ENCODE results near the gene WLS.
A peak's percentile ranks its signal among the peaks of the same experiment; 100 is the strongest.

Gene WLS

DNA sequence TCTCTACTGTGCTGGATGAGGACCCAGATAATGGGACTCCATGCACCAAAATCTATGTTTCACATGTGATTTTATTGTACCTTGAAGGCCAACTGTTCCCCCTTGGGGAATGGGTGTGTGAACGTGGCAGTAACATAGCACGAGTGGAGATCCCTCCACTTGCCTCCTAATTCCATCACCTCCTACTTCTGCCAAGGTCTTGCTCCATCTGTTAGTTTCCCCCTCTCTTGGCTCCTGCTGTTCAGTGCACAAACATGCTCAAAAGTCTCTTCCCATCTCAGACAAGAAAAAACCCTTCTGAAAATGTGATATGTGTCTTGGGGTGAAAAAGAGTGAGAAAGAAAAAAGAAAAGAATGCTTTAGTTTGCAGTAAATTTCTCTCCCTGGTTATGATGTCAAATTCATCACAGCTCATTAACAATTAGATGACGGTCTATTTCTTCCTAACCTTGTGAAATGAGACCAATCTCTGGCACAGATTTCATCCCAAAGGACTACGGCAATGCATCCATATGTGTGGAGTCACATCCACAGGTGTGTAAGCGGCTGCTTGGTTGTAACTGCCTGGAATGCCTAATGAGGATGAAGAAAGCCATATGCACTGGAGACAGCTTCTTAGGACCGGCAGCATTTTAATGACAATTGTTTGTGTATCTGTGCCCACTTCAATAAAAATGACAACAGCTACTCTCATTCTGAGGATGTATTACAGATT is 102.6 kb downstream of the WLS start:
- DNase-seq = no peak

GRCh38 chr1:68128820-68129219 is 103.5 kb downstream of the WLS start:
- DNase-seq = no peak

GRCh38 chr1:68128157-68128556 is 104.2 kb downstream of the WLS start:
- peak; percentile 60 for DNase-seq

DNA sequence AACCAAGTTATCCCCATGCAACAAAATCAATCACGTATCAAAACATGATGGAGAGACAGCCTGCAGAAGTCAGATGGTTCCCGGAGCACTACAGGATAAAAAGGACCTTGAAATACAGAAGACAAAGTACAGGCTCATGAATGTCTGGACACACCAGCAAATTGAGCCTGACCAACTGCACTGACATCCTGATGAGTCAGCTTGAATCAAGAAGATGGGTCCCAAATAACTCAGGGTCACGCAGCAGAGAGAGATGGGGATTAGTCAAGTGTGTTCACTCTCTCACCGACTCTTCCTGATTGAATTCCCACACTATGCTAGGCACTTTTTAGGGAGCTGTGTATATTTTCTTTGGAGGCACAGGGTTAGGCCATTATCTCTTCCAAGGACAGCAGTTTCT is 110.8 kb downstream of the WLS start:
- peak; percentile 60 for DNase-seq

DNA sequence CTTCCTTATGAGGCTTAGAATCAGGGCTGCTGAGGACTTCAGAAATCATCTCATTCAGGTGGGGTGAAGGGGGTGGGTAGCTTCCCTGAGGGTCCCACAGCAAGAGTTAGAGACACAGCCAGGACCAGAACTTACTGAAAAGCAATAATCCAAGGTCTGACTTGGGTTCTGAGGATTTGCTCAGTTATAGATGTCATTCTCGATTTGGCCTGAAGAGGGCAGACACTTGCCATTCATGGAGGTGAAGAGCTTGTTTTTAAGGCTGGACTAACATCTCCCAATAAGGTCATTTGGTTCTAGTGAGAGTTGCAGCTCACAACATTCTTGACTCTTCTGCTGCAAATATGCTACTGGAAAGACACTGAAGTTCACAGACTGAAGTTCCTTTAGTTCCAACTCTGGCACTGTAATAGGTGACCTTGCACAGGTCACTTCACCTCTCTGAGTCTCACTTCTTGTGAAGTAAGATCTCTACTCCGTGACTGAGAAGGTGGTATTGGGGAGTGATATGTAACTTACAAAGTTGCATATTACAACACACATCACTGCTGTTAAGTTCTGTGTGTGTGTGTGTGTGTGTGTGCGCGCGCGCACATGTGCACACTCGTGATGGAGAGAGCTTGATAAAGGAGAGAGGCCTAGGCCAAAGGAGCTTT is 112.1 kb downstream of the WLS start:
- DNase-seq = peak; percentile 80

- no peak for DNase-seq
Observed at GRCh38 chr1:68119445-68119844, 112.9 kb downstream of the WLS start.

DNA sequence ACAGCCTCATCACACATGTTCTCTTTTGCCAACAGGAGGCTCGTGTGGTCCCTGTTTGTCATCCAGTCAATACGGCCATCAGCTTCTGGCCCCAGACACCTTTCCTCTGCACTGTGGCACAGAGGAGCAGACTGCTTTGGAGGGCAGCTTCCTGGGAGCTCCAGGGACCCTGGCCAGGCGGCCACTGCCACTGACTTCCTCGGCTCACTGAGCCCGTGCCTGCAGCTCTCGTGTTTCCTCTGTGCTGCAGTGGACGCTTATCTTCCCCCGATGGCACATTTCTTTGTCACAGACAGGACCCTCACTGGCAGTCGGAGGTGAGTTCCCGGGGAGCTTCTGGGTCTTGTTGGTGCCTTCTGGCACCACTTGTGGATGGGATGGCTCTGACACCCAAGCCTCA is 114.9 kb downstream of the WLS start:
- no peak for DNase-seq

- DNase-seq = peak; percentile 52
Observed at GRCh38 chr1:68116643-68117235, 115.6 kb downstream of the WLS start.

DNA sequence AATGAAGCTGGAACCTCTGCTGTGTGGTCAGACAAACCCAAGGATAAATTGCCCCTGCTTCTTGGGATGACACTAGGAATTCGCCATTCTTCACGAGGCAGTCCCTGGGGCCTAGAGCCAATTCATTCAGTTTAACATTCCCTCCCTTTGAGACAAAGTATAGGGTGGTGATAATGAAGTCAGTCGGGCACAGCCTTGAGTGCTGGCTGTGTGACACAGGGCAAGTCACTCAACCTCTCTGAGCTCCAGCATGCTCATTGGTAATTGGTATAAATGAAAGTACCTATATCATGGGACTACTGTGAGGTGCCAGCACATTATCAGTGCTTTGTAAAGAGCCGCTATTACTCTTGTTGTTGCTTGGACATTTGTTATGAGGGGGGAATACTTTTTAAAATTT is 117.0 kb downstream of the WLS start:
- DNase-seq = no peak

DNA sequence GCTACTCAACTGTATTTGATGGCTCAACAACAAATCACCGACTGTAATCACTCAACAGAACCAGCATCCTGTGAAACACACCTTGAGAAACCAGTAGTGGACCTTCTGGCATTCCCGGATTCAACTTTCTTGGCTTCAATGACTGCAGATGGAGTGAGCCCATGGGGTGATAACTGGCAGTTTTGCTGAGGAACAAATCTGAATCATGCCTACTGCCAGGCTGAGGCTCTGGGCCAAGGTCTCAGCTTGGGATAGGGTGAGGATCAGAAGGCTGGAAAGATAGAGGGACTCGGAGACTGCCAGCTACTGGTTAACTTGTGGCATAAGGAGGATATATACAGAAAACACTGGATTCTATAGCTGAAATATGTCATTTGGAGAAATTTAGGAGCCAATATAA is 118.4 kb downstream of the WLS start:
- DNase-seq = no peak

GRCh38 chr1:68112835-68113243 is 119.5 kb downstream of the WLS start:
- DNase-seq = peak; percentile 80

DNA sequence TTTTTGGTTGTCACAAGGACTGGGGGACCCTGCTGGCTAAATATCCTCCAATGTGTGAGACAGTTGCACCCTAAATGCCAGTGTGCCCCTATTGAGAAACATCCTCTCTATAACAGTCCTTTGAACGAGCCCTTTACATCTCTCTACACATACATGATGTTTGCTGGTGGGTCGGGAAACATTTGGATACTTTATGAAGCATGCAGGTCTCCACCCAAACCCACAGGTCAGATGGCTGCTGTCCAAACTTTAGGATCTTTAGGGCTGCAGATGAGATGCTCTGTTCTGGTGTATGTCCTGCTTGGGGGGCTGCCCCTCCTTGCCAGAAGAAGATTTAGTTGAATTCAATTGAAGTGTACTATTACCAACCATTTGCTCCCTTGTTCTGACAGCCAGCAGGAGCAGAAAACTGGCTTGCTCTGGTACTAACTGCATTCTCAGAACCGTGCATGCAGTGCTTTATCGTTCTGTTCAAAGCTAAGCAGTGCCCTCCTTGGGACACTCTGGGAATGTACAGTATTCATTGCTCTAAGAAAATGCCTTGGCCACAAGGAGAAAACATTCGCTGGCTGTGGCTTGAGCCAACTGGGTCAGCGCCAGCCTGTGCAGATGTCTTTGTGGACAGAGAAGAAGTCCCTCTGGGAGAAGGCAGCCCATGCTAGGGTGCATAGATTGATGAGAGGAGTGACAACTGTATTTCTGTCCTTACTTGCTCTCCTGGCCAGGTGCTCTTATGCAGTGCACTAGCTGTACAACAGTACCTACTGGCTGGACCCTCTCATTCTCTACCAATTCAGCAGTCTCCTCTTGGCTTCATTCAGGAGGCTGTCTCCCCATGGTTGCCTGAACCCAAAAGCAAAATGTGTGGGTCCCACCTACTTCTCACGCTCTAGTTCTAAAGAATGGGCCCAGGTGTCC is 120.5 kb downstream of the WLS start:
- peak; percentile 83 for DNase-seq

DNA sequence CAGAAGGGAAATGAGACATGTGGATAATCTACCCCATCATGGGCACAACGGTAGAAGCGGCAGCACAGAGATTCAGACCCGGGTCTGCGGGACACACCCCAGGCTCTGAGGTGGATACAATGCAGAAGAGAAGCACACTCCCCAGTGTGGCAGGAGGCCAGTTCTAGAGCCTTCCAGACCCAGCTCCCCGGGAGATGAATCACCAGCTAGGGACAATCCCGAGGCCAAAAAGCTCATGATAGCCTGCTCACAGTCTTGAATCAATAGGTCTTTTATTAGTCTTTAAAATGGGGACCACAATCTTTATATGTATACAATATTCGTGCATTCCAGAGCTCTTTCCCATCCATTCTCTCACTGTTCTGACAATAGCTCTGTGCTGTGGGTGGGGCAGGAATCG is 124.6 kb downstream of the WLS start:
- DNase-seq = peak; percentile 21

DNA sequence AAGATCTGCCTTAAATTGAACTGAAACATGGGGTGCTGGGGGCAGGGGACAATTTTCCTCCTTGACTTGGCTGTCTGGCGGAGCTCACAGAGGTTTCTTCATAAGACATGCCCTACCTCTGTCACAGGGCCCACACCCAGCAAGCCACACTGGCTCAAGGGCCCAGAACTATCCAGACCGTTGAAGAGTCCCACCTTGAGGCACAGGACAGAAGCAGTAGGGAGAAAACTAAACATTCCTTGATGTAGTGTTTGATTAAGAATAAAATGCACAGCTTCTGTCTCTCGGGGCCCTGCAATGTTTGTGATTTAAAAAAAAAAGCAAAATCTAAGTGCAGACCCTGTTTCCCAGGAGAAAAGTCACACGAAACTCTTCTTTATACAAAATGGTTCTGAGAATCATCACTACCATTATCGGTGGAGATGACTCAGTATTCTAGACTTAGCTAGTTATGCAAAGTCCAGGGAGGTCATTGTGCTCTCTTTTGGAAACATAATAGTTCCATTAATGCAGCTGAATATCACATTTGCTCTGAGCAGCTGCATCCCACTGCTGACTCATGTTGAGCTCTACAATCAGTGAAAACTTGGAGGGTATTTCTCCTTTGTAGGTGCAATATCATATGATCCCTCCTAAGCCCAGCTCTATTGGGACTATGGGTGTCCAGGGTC is 128.3 kb downstream of the WLS start:
- DNase-seq = peak; percentile 55

DNA sequence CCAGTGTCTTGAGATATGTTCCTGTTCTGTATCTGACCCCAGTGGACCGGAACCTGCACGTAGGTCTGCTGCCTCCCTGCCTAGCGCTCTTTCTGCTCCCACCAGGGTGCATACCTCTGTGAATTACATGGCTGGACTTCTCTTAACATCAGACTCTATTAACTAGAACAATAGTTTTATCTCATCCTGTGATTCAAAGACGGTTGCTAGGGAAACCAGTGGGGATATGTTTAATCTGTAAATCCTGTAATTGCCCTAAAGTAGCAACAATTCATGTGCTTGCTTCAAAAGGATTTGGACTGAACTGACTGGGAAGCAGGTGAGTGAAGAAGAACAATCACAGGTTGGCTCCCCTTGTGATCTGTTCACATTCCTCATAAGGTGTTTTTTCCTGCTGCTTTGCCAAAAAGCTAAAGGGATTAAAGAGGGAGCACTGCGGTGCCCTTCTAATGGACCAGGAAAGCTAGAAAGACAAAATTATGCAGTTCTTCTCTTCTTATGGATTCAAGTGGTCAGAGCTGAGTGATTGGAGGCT is 129.2 kb downstream of the WLS start:
- DNase-seq = no peak

- no peak for DNase-seq
Observed at GRCh38 chr1:68101829-68102228, 130.5 kb downstream of the WLS start.

DNA sequence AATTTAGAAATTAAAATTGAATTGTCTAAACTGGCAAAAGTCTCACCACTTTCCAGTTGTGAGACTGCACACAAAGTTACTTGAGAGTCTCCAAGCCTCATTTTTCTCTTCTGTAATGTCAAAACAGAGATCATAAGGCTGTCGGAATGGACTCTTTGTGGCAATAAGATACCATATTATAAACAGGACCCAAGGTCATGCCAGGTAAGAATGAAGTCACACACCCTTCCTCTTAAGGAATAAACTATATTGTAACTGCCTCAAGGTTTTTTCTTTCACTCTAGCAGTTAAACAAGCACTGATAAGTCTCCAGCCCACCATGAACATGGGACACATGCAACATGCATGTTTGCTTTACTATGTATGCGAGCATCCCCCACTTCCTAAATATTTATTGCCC is 131.8 kb downstream of the WLS start:
- no peak for DNase-seq

GRCh38 chr1:68093737-68094136 is 138.6 kb downstream of the WLS start:
- peak; percentile 23 for DNase-seq

- DNase-seq = no peak
Observed at GRCh38 chr1:68087184-68087583, 145.1 kb downstream of the WLS start.

DNA sequence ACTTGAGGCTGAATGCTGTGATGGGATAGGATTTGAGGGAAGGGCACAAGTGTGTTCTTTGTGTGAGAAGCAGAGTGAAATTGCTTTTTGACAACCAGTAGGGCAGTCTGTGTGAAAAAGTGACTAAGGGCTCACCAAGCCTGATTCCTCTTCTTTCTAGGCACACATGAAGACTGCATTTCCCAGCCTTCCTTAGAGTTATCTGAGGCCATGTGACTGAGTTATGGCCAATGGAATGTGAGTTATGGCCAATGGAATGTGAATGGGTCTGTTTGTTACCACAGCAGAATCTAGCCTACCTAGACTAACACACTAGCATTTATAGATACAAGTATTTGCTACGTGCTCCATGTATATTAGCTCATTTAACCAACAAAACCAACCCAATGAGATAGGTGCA is 146.6 kb downstream of the WLS start:
- DNase-seq = no peak

GRCh38 chr1:68083686-68084085 is 148.6 kb downstream of the WLS start:
- DNase-seq = no peak

- no peak for DNase-seq
Observed at GRCh38 chr1:68081775-68082283, 150.5 kb downstream of the WLS start.

All from fibroblast of skin of right quadriceps (primary cell).